HG02852 (cell line): Measurements from ENCODE around the gene KIAA1958.

ENCODE experiments used
- ATAC-seq: cut with Tn5 transposase; IDR thresholded peaks from one replicate; pipeline ENCODE4 v1.9.1; 2021; ENCODE audit warnings: mild to moderate bottlenecking, moderate library complexity; ENCODE audit not compliant: unreplicated experiment

KIAA1958 gene

GRCh38 chr9:112703304-112703703, 216.7 kb downstream of the KIAA1958 start:
- ATAC-seq, result no peak

- no peak for ATAC-seq
Observed at GRCh38 chr9:112705768-112706427, 219.3 kb downstream of the KIAA1958 start.

- no peak for ATAC-seq
Observed at GRCh38 chr9:112711050-112711689, 224.5 kb downstream of the KIAA1958 start.

- no peak for ATAC-seq
Observed at GRCh38 chr9:112712678-112713077, 226.1 kb downstream of the KIAA1958 start.

DNA sequence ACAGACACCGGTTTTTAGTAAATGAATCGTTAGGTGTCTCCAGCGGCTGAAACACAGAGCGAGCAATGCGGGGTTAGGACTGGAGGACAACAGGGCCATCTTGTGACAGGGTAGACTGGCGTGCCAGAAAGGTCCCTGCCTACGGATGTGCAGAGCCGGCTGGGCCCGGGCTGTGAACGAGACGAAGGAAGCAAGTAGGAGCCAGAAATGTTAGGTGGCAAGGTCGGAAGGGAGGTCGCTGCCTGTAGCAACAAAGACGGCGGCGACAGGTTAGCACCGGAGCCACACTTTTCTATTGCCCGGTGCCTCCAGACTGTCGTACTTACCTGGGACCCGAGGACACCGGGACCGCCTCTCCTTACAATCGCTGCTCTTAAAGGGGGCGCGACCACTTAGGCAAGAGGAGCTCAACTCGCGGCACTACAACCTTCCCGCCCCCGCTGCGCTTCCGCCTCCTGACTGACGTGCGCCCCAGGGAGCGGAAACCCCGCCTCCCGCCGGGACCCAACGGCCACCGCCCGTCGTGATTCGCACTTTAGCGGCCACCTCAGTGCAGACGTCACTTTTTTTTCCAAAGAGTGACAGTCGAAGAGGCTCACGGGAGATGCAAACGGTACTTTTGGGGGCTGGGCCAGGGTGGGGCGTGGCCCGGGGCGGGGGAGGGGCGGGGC, 231.2 kb downstream of the KIAA1958 start, which contains the start of gene INIP:
Gene INIP (minus strand): TSS at position 457 of the 671 bp plus-strand sequence. CDS start 1,632 bp downstream, outside the sequence.
- ATAC-seq, result peak; percentile 95
